ENCODE data around the gene PGLYRP1.

- TF ChIP-seq RAD21 (IDR thresholded peaks at IDR 0.05; ENCODE audit: low read length): no peak
- TF ChIP-seq CTCF (conservative IDR thresholded peaks at IDR 0.05; ENCODE audit: low read depth, low read length): no peak
- TF ChIP-seq ELK1 (IDR thresholded peaks at IDR 0.05; ENCODE audit: borderline replicate concordance, low read depth, low read length): no peak
- no peak for TF ChIP-seq POLR2A (IDR thresholded peaks at IDR 0.05; ENCODE audit: low read depth, low read length)
- no peak for TF ChIP-seq CEBPB (IDR thresholded peaks at IDR 0.05; ENCODE audit: low read depth, low read length)
- no peak for TF ChIP-seq MAZ (IDR thresholded peaks at IDR 0.05; ENCODE audit: borderline replicate concordance, low read depth, low read length)
- TF ChIP-seq USF2 (IDR thresholded peaks at IDR 0.05; ENCODE audit: low read depth, low read length): no peak
Observed at GRCh38 chr19:46035986-46036743, 13.3 kb upstream of the PGLYRP1 start.
